OCI-LY3 (cell line): ENCODE results near the gene MACROD1.

Experiments
- H2AFZ ChIP-seq: fragments of 200-600, 300-600 bp; shearing (Covaris generic); 2 replicates; pipeline ENCODE4 v1.6.0; 2014; ENCODE audit warnings: antibody characterized with exemption, low read depth, low read length
- H3K27ac ChIP-seq: fragments of 200-600, 300-600 bp; sonication (generic); 2 replicates; pipeline ENCODE4 v1.5.1; 2014; ENCODE audit warnings: mild to moderate bottlenecking, low read length, moderate library complexity, mixed read lengths
- H3K27me3 ChIP-seq: fragments of 200-600, 300-600 bp; sonication (generic); 2 replicates; pipeline ENCODE4 v1.6.1; 2014; ENCODE audit warnings: low read depth, low read length, mixed read lengths
- H3K36me3 ChIP-seq: fragments of 200-600, 300-600 bp; sonication (generic); replicated peaks from 2 replicates; pipeline ENCODE3; 2014; ENCODE audit warnings: low read depth, low read length, mixed read lengths
- H3K4me1 ChIP-seq: fragments of 300-600, 200-600 bp; sonication (generic); 2 replicates; pipeline ENCODE4 v1.6.1; 2014; ENCODE audit warnings: low read length, mixed read lengths
- H3K4me2 ChIP-seq: fragments of 200-600, 300-600 bp; sonication (generic); 2 replicates; pipeline ENCODE4 v1.6.1; 2014; ENCODE audit warnings: low read length, mixed read lengths
- H3K4me3 ChIP-seq: fragments of 300-600, 200-600 bp; sonication (generic); 2 replicates; pipeline ENCODE4 v1.5.1; 2014; ENCODE audit warnings: antibody characterized with exemption, mild to moderate bottlenecking, low read length, moderate library complexity
- H3K79me2 ChIP-seq: fragments of 300-600, 200-600 bp; shearing (Covaris generic); 2 replicates; pipeline ENCODE4 v1.6.1; 2014; ENCODE audit warnings: mild to moderate bottlenecking, low read length, mixed read lengths
- H3K9ac ChIP-seq: fragments of 300-600, 200-600 bp; shearing (Covaris generic); 2 replicates; pipeline ENCODE4 v1.6.0; 2014; ENCODE audit warnings: mild to moderate bottlenecking, low read length, moderate library complexity
- H3K9me3 ChIP-seq: fragments of 200-600, 300-600 bp; shearing (Covaris generic); 2 replicates; pipeline ENCODE4 v1.6.1; 2014; ENCODE audit warnings: low read length, mixed read lengths; ENCODE audit not compliant: insufficient read depth
- H4K20me1 ChIP-seq: fragments of 200-600, 300-600 bp; sonication (generic); 2 replicates; pipeline ENCODE4 v1.6.1; 2016; ENCODE audit warnings: low read length, mixed read lengths; ENCODE audit not compliant: insufficient read depth
- EZH2phosphoT487 ChIP-seq: fragments of 200-600 bp; shearing (Covaris generic); IDR thresholded peaks from 2 replicates; pipeline ENCODE4 v1.6.1; 2018; ENCODE audit warnings: antibody characterized with exemption, mixed run types, low read depth
- TF ChIP-seq, protein P1 (sequence below): fragments of 200-600, 300-600 bp; sonication (generic); IDR thresholded peaks from 2 replicates; pipeline ENCODE4 v1.5.1; 2014; ENCODE audit warnings: antibody characterized with exemption, low read length, low read depth

Gene MACROD1

DNA sequence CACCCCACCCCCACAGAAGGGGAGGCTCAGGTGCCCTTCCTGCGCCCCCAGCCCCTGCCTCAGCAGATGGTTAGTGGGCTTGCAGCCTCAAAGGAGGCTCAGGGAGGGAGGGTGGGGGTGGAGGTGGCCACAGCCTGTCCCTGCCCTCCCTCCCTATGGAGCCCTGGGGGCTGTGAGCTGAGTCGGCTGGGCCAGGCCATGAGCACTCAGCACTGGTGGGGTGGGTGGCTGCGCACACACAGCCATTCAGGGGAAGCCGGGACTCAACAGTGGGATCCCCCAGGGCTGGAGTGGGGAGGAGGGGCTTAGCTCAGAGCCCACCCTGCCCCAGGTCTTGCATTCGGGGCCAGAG is 80.0 kb downstream of the MACROD1 start:
- H2AFZ ChIP-seq: no peak overlapping the region
- no peaks in the 10 kb centered on the region for H3K79me2 ChIP-seq
- H3K4me3 ChIP-seq: no peak overlapping the region
- no peaks in the 10 kb centered on the region for H3K27me3 ChIP-seq
- H4K20me1 ChIP-seq: 0 out of 2 replicates have a peak, but pooled peaks cover 6% of the 10 kb centered on the region
- no peaks in the 10 kb centered on the region for H3K36me3 ChIP-seq
- H3K9ac ChIP-seq: no peak overlapping the region
- peaks cover 13% of the 10 kb centered on the region for H3K4me1 ChIP-seq
- no peak overlapping the region for H3K27ac ChIP-seq
- H3K9me3 ChIP-seq: no peaks in the 10 kb centered on the region
- no peak for TF ChIP-seq EZH2phosphoT487
- TF ChIP-seq, protein P1, sequence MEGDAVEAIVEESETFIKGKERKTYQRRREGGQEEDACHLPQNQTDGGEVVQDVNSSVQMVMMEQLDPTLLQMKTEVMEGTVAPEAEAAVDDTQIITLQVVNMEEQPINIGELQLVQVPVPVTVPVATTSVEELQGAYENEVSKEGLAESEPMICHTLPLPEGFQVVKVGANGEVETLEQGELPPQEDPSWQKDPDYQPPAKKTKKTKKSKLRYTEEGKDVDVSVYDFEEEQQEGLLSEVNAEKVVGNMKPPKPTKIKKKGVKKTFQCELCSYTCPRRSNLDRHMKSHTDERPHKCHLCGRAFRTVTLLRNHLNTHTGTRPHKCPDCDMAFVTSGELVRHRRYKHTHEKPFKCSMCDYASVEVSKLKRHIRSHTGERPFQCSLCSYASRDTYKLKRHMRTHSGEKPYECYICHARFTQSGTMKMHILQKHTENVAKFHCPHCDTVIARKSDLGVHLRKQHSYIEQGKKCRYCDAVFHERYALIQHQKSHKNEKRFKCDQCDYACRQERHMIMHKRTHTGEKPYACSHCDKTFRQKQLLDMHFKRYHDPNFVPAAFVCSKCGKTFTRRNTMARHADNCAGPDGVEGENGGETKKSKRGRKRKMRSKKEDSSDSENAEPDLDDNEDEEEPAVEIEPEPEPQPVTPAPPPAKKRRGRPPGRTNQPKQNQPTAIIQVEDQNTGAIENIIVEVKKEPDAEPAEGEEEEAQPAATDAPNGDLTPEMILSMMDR: no peak
- H3K4me2 ChIP-seq: no peak overlapping the region

DNA sequence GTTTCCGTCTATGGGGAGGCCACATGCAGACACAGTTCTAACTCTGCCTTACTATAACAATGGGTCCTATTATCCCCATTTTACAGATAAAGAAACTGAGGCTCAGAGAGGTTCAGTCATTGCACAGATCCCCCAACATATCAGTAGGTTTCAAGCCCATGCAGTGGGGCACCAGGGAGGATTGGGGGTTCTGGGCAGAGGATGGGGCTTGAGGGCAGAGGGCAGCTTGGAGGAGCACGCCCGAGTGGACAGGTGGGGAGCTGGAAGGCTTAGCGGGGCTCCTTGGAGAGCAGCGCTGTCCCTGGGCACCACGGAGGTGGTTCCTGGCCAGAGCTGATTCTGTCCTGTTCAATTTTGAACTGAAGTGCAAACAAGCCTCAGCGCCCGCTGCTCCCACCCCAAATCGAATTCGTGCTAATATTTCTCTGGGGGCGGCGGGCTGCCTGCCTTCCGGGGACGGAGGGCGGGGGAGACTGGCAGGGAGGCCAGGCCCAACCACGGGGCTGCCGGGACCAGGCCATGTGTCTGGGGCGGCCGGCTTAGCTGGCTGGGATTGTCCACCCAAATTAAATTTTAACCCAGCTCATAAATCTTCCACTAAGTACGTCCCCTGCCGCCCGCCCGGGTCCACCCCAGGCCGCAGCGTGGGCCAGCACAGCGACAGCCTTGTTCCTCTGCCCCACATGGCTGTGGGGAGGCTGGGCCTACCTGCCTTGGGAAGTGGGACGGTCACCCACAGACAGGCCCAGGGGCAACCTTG is 80.8 kb downstream of the MACROD1 start:
- Histone ChIP-seq H2AFZ (no peak overlapping the region), H3K27ac (no peak overlapping the region), H3K27me3 (peaks cover 6% of the 10 kb centered on the region), H3K9me3 (no peaks in the 10 kb centered on the region), H3K79me2 (no peaks in the 10 kb centered on the region), H3K4me1 (peaks cover 7% of the 10 kb centered on the region), H3K4me2 (no peak overlapping the region), H3K4me3 (no peak overlapping the region), H3K9ac (no peak overlapping the region), H3K36me3 (no peaks in the 10 kb centered on the region), H4K20me1 (0 out of 2 replicates have a peak, but pooled peaks cover 6% of the 10 kb centered on the region)
- TF ChIP-seq, protein P1: no peak
- no peak for TF ChIP-seq EZH2phosphoT487

GRCh38 chr11:64084146-64084950 is 81.6 kb downstream of the MACROD1 start:
- Histone ChIP-seq H3K4me1 (peaks cover 7% of the 10 kb centered on the region), H3K27ac (no peak overlapping the region), H3K4me2 (no peak overlapping the region), H3K9ac (no peak overlapping the region), H3K36me3 (no peaks in the 10 kb centered on the region), H3K4me3 (no peak overlapping the region), H2AFZ (no peak overlapping the region), H4K20me1 (0 out of 2 replicates have a peak, but pooled peaks cover 6% of the 10 kb centered on the region), H3K27me3 (peaks cover 7% of the 10 kb centered on the region), H3K9me3 (no peaks in the 10 kb centered on the region), H3K79me2 (no peaks in the 10 kb centered on the region)
- TF ChIP-seq EZH2phosphoT487: no peak
- TF ChIP-seq, protein P1: no peak

GRCh38 chr11:64083398-64084080 is 82.4 kb downstream of the MACROD1 start:
- peaks cover 7% of the 10 kb centered on the region for H3K27me3 ChIP-seq
- H3K4me1 ChIP-seq: peaks cover 2% of the 10 kb centered on the region
- no peak overlapping the region for H3K9ac ChIP-seq

More at GRCh38 chr11:64083398-64084080, 82.4 kb downstream of the MACROD1 start:
- Histone ChIP-seq H2AFZ (no peak overlapping the region), H3K36me3 (no peaks in the 10 kb centered on the region), H4K20me1 (0 out of 2 replicates have a peak, but pooled peaks cover 6% of the 10 kb centered on the region), H3K4me2 (no peak overlapping the region), H3K27ac (no peak overlapping the region), H3K79me2 (no peaks in the 10 kb centered on the region), H3K4me3 (no peak overlapping the region), H3K9me3 (no peaks in the 10 kb centered on the region)
- TF ChIP-seq, protein P1: no peak
- TF ChIP-seq EZH2phosphoT487: no peak
